SU-DHL-6 (cell line): ENCODE data around the gene CBLL1.

ENCODE experiments used
- H2AFZ ChIP-seq: fragments of 200-600 bp; sonication (generic); 2 replicates; pipeline ENCODE4 v1.6.1; 2014; ENCODE audit warnings: low read depth, mild to moderate bottlenecking, moderate library complexity, mixed read lengths, antibody characterized with exemption, low read length; ENCODE audit not compliant: severe bottlenecking
- H3F3A ChIP-seq: fragments of 200-600 bp; shearing (Covaris generic); 2 replicates; pipeline ENCODE4 v1.6.0; 2016; ENCODE audit warnings: antibody characterized with exemption, mild to moderate bottlenecking; ENCODE audit not compliant: insufficient read depth
- H3K27ac ChIP-seq: fragments of 200-600 bp; sonication (generic); 2 replicates; pipeline ENCODE4 v1.5.1; 2016; ENCODE audit warnings: low read depth, mild to moderate bottlenecking, low read length, moderate library complexity, mixed read lengths
- H3K27me3 ChIP-seq: fragments of 200-600 bp; sonication (generic), shearing (Covaris generic); 2 replicates; pipeline ENCODE4 v1.6.0; 2014; ENCODE audit warnings: mild to moderate bottlenecking, low read length
- H3K36me3 ChIP-seq: fragments of 200-600 bp; sonication (generic); 2 replicates; pipeline ENCODE4 v1.6.1; 2014; ENCODE audit warnings: mild to moderate bottlenecking, low read length, mixed read lengths
- H3K4me2 ChIP-seq: fragments of 300-600, 200-600 bp; shearing (Covaris generic), sonication (generic); 2 replicates; pipeline ENCODE4 v1.6.0; 2014; ENCODE audit warnings: low read length, low read depth, mild to moderate bottlenecking; ENCODE audit not compliant: poor library complexity, severe bottlenecking
- H3K4me3 ChIP-seq: fragments of 200-600 bp; sonication (generic); 2 replicates; pipeline ENCODE4 v1.5.1; 2014; ENCODE audit warnings: antibody characterized with exemption, low read length, mild to moderate bottlenecking, mixed read lengths; ENCODE audit not compliant: insufficient read depth, poor library complexity, severe bottlenecking
- H3K79me2 ChIP-seq: fragments of 200-600 bp; sonication (generic); 2 replicates; pipeline ENCODE4 v1.6.1; 2014; ENCODE audit warnings: mild to moderate bottlenecking, low read length, moderate library complexity; ENCODE audit not compliant: insufficient read depth
- H3K9ac ChIP-seq: fragments of 200-600 bp; sonication (generic); 2 replicates; pipeline ENCODE4 v1.7.0; 2014; ENCODE audit warnings: mild to moderate bottlenecking, low read length
- H3K9me2 ChIP-seq: fragments of 200-600 bp; sonication (generic); replicated peaks from 2 replicates; pipeline ENCODE4 v1.6.1; 2014; ENCODE audit warnings: low read length; ENCODE audit not compliant: insufficient read depth
- H3K9me3 ChIP-seq: fragments of 200-600 bp; sonication (generic); 2 replicates; pipeline ENCODE4 v1.6.1; 2014; ENCODE audit warnings: low read length, mixed read lengths; ENCODE audit not compliant: insufficient read depth
- H4K20me1 ChIP-seq: fragments of 200-600 bp; sonication (generic); 2 replicates; pipeline ENCODE4 v1.6.1; 2014; ENCODE audit warnings: low read depth, mild to moderate bottlenecking, antibody characterized with exemption, low read length, moderate library complexity, mixed read lengths
- EZH2phosphoT487 ChIP-seq: fragments of 200-600 bp; sonication (generic), shearing (Covaris generic); conservative IDR thresholded peaks from 2 replicates; pipeline ENCODE4 v1.6.1; 2018; ENCODE audit warnings: mild to moderate bottlenecking, antibody characterized with exemption, low read length, moderate library complexity, mixed read lengths
- TF ChIP-seq, protein P1 (sequence below): fragments of 200-600 bp; sonication (generic); IDR thresholded peaks from one replicate; pipeline ENCODE4 v1.5.1; 2017; ENCODE audit warnings: antibody characterized with exemption, mild to moderate bottlenecking, low read length, moderate library complexity; ENCODE audit not compliant: insufficient read depth, poor library complexity, severe bottlenecking

CBLL1 gene

GRCh38 chr7:107728276-107728675 lies 15.7 kb upstream of the CBLL1 start:
- Histone ChIP-seq H3K27me3 (no peaks in the 10 kb centered on the region), H3K9me3 (no peaks in the 10 kb centered on the region), H3K4me3 (no peak overlapping the region), H3K9ac (no peak overlapping the region), H3F3A (no peaks in the 10 kb centered on the region), H3K9me2 (no peaks in the 10 kb centered on the region), H3K27ac (no peak overlapping the region), H4K20me1 (no peaks in the 10 kb centered on the region), H2AFZ (no peak overlapping the region), H3K79me2 (no peaks in the 10 kb centered on the region), H3K36me3 (no peaks in the 10 kb centered on the region), H3K4me2 (no peak overlapping the region)
- TF ChIP-seq EZH2phosphoT487: no peak
- TF ChIP-seq, protein P1, sequence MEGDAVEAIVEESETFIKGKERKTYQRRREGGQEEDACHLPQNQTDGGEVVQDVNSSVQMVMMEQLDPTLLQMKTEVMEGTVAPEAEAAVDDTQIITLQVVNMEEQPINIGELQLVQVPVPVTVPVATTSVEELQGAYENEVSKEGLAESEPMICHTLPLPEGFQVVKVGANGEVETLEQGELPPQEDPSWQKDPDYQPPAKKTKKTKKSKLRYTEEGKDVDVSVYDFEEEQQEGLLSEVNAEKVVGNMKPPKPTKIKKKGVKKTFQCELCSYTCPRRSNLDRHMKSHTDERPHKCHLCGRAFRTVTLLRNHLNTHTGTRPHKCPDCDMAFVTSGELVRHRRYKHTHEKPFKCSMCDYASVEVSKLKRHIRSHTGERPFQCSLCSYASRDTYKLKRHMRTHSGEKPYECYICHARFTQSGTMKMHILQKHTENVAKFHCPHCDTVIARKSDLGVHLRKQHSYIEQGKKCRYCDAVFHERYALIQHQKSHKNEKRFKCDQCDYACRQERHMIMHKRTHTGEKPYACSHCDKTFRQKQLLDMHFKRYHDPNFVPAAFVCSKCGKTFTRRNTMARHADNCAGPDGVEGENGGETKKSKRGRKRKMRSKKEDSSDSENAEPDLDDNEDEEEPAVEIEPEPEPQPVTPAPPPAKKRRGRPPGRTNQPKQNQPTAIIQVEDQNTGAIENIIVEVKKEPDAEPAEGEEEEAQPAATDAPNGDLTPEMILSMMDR: no peak

- Histone ChIP-seq H3K9ac (peak overlapping the region; percentile 77), H3K36me3 (peaks cover 5% of the 10 kb centered on the region; the same call in 1 of the 2 replicates), H3K9me2 (no peaks in the 10 kb centered on the region), H3K9me3 (no peaks in the 10 kb centered on the region), H3K79me2 (peaks cover 40% of the 10 kb centered on the region), H2AFZ (peak overlapping the region; percentile 80), H4K20me1 (peaks cover 30% of the 10 kb centered on the region), H3K27ac (peak overlapping the region; percentile 89), H3K4me2 (peak overlapping the region; percentile 87), H3K4me3 (peak overlapping the region; percentile 90), H3K27me3 (no peaks in the 10 kb centered on the region), H3F3A (peaks cover 16% of the 10 kb centered on the region)
- TF ChIP-seq, protein P1: no peak
- TF ChIP-seq EZH2phosphoT487: no peak
Observed at GRCh38 chr7:107742678-107743566, 1.0 kb upstream of the CBLL1 start.

- H3K4me3 ChIP-seq: peak overlapping the region; percentile 90
- peak overlapping the region; percentile 80 for H2AFZ ChIP-seq
- no peaks in the 10 kb centered on the region for H3K9me2 ChIP-seq
- H3K9ac ChIP-seq: peak overlapping the region; percentile 77
- H3K9me3 ChIP-seq: no peaks in the 10 kb centered on the region
- peaks cover 16% of the 10 kb centered on the region for H3F3A ChIP-seq
- peak overlapping the region; percentile 87 for H3K4me2 ChIP-seq
- TF ChIP-seq, protein P1: no peak
- no peak for TF ChIP-seq EZH2phosphoT487
- H3K79me2 ChIP-seq: peaks cover 54% of the 10 kb centered on the region
- peaks cover 43% of the 10 kb centered on the region for H4K20me1 ChIP-seq
- peaks cover 17% of the 10 kb centered on the region for H3K36me3 ChIP-seq
- H3K27me3 ChIP-seq: no peaks in the 10 kb centered on the region
- H3K27ac ChIP-seq: peak overlapping the region; percentile 89
Observed at GRCh38 chr7:107744345-107744750, 406 bp downstream of the CBLL1 start.
